ENCODE data around the gene DOCK2.

DNA sequence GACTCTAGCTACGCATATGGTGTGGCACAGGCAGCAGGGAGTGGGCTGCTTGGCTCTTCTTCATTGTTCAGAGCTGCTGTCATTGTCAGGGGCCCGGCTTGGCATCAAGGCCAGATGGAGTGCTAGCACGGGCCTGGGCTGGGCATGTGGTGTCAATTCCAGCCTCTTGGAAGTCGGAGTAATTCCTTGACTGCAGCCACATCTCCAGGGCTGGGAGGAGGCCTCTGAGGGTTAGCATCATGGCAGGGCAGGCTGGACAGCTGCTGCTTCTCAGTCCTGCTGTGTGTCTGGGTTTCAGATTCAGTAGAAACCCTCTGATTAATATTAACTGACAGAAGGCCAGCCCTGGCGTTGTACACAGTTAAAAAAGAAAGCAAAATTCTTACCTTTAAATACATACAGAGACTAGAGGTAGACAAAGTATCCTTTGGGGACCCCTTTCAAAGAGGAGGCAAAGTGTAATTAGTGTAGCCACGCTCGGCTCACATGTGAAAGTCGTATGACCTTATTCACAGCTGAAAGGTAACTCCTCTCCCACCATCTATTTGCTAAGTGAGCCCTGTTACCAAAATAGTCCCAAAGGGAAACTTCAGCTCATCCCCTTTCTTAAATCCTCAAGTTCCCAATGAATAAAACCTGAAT, 126.4 kb downstream of the DOCK2 start:
- no peak for TF ChIP-seq EZH2 (IDR thresholded peaks at IDR 0.05)
- TF ChIP-seq POLR2AphosphoS5 (IDR thresholded peaks at IDR 0.05; ENCODE audit: borderline replicate concordance, low read depth, low read length), result no peak
- no peak for TF ChIP-seq FOXP2 (optimal IDR thresholded peaks at IDR 0.05; ENCODE audit: control extremely low read depth, extremely low read length, insufficient read depth)
